Measurements from ENCODE around the gene RBM20. TPM values are rescaled to one million over a fixed set of nuclear protein-coding genes. Genes with fewer than 3 reads are reported as not detected.

The RBM20 gene
- total and polyA plus RNA-seq, 5 donors from 2014 or later: 0.15 to 0.72 TPM; not detected in 3

DNA sequence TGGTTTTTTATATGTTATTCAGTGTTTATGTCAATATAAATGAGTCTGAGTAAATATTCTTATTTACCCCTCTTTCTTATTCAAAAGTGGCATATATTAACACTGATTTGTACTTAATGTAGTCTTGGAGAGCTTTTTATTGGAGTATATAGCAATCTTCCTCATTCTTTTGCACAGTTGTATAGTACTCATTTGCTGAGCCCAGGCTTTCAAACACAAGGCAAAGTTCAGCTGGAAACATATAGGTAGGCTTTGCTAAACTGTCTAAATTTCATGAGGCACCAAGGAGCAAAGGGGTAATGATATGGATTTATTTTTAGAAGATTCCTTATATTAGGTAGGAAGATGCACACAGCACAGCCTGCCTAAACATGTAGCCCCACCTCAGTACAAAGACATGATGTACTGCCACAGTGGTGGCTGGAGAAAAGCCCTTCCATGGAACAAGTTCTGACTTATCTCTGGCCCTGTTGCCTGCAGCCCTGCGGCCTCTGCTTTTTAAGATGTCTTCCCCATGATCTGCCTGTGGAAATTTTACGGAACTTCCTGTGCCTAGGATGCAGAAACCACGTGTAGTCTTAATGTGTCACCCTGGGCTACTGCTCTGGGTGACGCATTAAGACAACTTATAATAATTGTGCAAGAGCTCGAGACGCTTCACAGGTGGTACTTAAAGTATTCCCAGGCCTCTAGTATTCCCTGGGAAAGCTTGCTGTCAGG, 218.0 kb downstream of the RBM20 start:
- no peak for DNase-seq
- H3K9me3 Mint-ChIP-seq: no peaks in the 10 kb centered on the region
- H3K4me3 ChIP-seq (ENCODE audit: low read depth, low read length): no peak overlapping the region
- no peaks in the 10 kb centered on the region for H3K36me3 Mint-ChIP-seq
- H3K4me1 Mint-ChIP-seq: peaks cover 46 to 98% (median 78%) of the 10 kb centered on the region in 4 donors
- no peaks in the 10 kb centered on the region for H3K27me3 ChIP-seq (ENCODE audit: control insufficient read depth, insufficient read depth, low read length)
- peak overlapping the region in 2 of 4 donors; percentile 13 to 53 for H3K4me3 Mint-ChIP-seq
- H3K27me3 Mint-ChIP-seq: no peaks in the 10 kb centered on the region
- ATAC-seq (ENCODE audit: low read depth in 2 of 2): no peak
- peak overlapping the region; percentile 85 to 97 (median 96) for H3K27ac Mint-ChIP-seq
- peaks cover 100% of the 10 kb centered on the region for H3K4me1 ChIP-seq (ENCODE audit: control insufficient read depth, insufficient read depth, low read length, poor library complexity, severe bottlenecking)
- H3K27ac ChIP-seq (ENCODE audit: insufficient read depth, low read length, poor library complexity, severe bottlenecking): peak overlapping the region; percentile 97
- no peaks in the 10 kb centered on the region for H3K36me3 ChIP-seq (ENCODE audit: control insufficient read depth, insufficient read depth, low read length)
- H3K9me3 ChIP-seq (ENCODE audit: control insufficient read depth in 2 of 2, low read length in 2 of 2): no peaks in the 10 kb centered on the region

DNA sequence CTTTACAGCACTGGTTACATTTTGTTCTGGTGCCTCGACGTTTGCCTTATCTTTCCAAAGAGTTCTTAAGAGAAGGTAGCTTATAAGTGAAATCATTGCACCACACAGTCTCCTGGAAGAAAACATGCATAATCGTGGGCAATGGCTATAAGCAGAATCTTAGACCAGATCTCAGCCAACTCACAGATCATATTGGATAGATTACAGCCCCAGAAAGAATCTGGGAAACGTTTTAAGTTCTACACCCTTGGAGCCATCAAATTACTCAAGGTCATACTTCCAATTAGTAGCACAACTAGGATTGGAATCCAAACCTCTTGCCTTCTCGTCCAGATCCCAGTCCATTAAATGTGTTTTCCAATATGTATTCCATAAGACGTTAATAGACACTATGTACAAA, 218.8 kb downstream of the RBM20 start:
- Mint-ChIP-seq H3K27me3 (no peaks in the 10 kb centered on the region), H3K27ac (peak overlapping the region; percentile 97 to 100 (median 98)), H3K9me3 (no peaks in the 10 kb centered on the region), H3K36me3 (no peaks in the 10 kb centered on the region), H3K4me1 (peaks cover 52 to 98% (median 81%) of the 10 kb centered on the region in 4 donors), H3K4me3 (peak overlapping the region in 3 of 4 donors; percentile 37 to 84 (median 61))
- no peaks in the 10 kb centered on the region for H3K36me3 ChIP-seq (ENCODE audit: control insufficient read depth, insufficient read depth, low read length)
- no peaks in the 10 kb centered on the region for H3K27me3 ChIP-seq (ENCODE audit: control insufficient read depth, insufficient read depth, low read length)
- no peaks in the 10 kb centered on the region for H3K9me3 ChIP-seq (ENCODE audit: control insufficient read depth in 2 of 2, low read length in 2 of 2)
- peak overlapping the region; percentile 97 for H3K27ac ChIP-seq (ENCODE audit: insufficient read depth, low read length, poor library complexity, severe bottlenecking)
- H3K4me3 ChIP-seq (ENCODE audit: low read depth, low read length): no peak overlapping the region
- no peak for DNase-seq
- peaks cover 100% of the 10 kb centered on the region for H3K4me1 ChIP-seq (ENCODE audit: control insufficient read depth, insufficient read depth, low read length, poor library complexity, severe bottlenecking)
- ATAC-seq (ENCODE audit: low read depth in 2 of 2): no peak

DNA sequence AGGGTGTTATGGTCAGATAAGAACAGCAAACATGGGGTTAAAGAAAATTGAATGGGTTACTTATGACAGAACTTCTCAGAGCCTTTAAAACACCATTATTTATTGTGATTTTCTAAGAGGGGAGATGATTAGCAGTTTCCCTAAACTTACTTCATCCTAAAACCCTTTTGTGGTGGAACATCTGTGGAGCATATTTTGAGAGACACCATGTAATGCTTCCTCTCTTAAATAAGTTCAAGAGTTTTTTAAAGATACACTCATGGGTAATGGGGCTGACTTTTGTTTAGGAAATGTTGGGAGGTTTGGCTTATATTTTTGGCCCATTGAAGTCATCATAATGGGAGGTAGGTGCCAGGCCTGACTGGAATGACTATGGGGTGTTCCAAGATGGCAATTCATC, 219.2 kb downstream of the RBM20 start:
- peak overlapping the region; percentile 97 to 100 (median 98) for H3K27ac Mint-ChIP-seq
- Histone ChIP-seq H3K4me1 (ENCODE audit: control insufficient read depth, insufficient read depth, low read length, poor library complexity, severe bottlenecking) (peaks cover 100% of the 10 kb centered on the region), H3K4me3 (ENCODE audit: low read depth, low read length) (peak overlapping the region; percentile 74), H3K27me3 (ENCODE audit: control insufficient read depth, insufficient read depth, low read length) (no peaks in the 10 kb centered on the region), H3K9me3 (ENCODE audit: control insufficient read depth in 2 of 2, low read length in 2 of 2) (no peaks in the 10 kb centered on the region), H3K36me3 (ENCODE audit: control insufficient read depth, insufficient read depth, low read length) (no peaks in the 10 kb centered on the region), H3K27ac (ENCODE audit: insufficient read depth, low read length, poor library complexity, severe bottlenecking) (peak overlapping the region; percentile 97)
- peak overlapping the region in 3 of 4 donors; percentile 29 to 84 (median 84) for H3K4me3 Mint-ChIP-seq
- H3K4me1 Mint-ChIP-seq: peaks cover 48 to 98% (median 80%) of the 10 kb centered on the region in 4 donors
- no peaks in the 10 kb centered on the region for H3K9me3 Mint-ChIP-seq
- no peaks in the 10 kb centered on the region for H3K27me3 Mint-ChIP-seq
- no peak for DNase-seq
- no peak for ATAC-seq (ENCODE audit: low read depth in 2 of 2)
- H3K36me3 Mint-ChIP-seq: no peaks in the 10 kb centered on the region

DNA sequence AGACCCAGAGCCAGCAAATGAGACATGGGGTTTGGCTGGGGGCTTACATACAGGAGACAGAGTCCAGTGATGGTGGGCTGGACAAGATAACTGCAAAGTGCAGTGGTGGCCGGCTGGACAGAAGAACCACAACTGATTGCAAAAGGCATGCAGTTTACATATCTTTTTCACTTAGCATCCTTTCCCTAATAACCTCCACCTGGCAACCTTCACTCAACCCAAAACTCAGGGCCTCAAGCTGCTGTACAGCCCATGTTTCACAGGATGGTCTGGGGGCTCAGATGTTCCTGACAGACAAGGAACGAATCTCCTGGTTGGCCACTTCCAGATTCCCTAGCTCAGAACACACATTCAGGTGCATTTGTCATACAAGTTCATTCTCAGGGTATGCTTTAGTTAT, 219.8 kb downstream of the RBM20 start:
- H3K4me3 ChIP-seq (ENCODE audit: low read depth, low read length): peak overlapping the region; percentile 74
- no peaks in the 10 kb centered on the region for H3K36me3 ChIP-seq (ENCODE audit: control insufficient read depth, insufficient read depth, low read length)
- peaks cover 100% of the 10 kb centered on the region for H3K4me1 ChIP-seq (ENCODE audit: control insufficient read depth, insufficient read depth, low read length, poor library complexity, severe bottlenecking)
- Mint-ChIP-seq H3K4me1 (peaks cover 48 to 99% (median 81%) of the 10 kb centered on the region in 4 donors), H3K27ac (peak overlapping the region; percentile 97 to 100 (median 98)), H3K27me3 (no peaks in the 10 kb centered on the region), H3K4me3 (peak overlapping the region; percentile 1 to 84 (median 82)), H3K9me3 (no peaks in the 10 kb centered on the region), H3K36me3 (no peaks in the 10 kb centered on the region)
- DNase-seq (no peak), ATAC-seq (ENCODE audit: low read depth in 2 of 2) (no peak)
- H3K27me3 ChIP-seq (ENCODE audit: control insufficient read depth, insufficient read depth, low read length): no peaks in the 10 kb centered on the region
- no peaks in the 10 kb centered on the region for H3K9me3 ChIP-seq (ENCODE audit: control insufficient read depth in 2 of 2, low read length in 2 of 2)
- peak overlapping the region; percentile 97 for H3K27ac ChIP-seq (ENCODE audit: insufficient read depth, low read length, poor library complexity, severe bottlenecking)

DNA sequence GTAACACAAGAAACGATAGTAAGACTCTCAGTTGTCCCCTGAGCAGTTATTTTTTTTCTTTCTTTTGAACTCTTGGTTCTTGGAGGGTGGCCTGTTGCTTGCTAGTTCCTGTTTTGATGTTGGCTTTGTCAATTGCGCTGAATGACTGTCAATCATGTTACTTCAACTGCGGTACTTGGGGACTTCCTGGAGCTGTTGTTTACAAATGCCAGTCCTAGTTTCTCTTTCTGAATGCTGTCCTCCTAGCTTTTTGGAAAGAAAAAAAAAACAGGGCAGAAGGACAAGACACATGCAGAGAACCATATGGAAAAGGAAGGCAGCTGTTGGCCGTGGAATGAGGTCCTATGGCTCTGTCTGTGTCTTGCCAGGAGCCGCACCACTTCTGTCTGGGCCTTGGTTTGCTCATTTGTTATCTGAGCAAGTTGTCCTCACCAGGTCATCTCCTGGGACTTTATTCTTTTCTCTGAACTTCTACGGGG, 220.6 kb downstream of the RBM20 start:
- peak overlapping the region; percentile 97 to 100 (median 98) for H3K27ac Mint-ChIP-seq
- Histone ChIP-seq H3K27me3 (ENCODE audit: control insufficient read depth, insufficient read depth, low read length) (no peaks in the 10 kb centered on the region), H3K4me1 (ENCODE audit: control insufficient read depth, insufficient read depth, low read length, poor library complexity, severe bottlenecking) (peaks cover 100% of the 10 kb centered on the region), H3K4me3 (ENCODE audit: low read depth, low read length) (peak overlapping the region; percentile 74), H3K36me3 (ENCODE audit: control insufficient read depth, insufficient read depth, low read length) (no peaks in the 10 kb centered on the region), H3K27ac (ENCODE audit: insufficient read depth, low read length, poor library complexity, severe bottlenecking) (peak overlapping the region; percentile 97), H3K9me3 (ENCODE audit: control insufficient read depth in 2 of 2, low read length in 2 of 2) (no peaks in the 10 kb centered on the region)
- no peaks in the 10 kb centered on the region for H3K9me3 Mint-ChIP-seq
- H3K4me1 Mint-ChIP-seq: peaks cover 54 to 99% (median 84%) of the 10 kb centered on the region in 4 donors
- DNase-seq: peak; percentile 57 to 95 (median 87)
- no peaks in the 10 kb centered on the region for H3K27me3 Mint-ChIP-seq
- peak overlapping the region; percentile 79 to 84 (median 84) for H3K4me3 Mint-ChIP-seq
- peaks cover 4% of the 10 kb centered on the region for H3K36me3 Mint-ChIP-seq
- peak; percentile 81 for ATAC-seq (ENCODE audit: low read depth in 2 of 2)

DNA sequence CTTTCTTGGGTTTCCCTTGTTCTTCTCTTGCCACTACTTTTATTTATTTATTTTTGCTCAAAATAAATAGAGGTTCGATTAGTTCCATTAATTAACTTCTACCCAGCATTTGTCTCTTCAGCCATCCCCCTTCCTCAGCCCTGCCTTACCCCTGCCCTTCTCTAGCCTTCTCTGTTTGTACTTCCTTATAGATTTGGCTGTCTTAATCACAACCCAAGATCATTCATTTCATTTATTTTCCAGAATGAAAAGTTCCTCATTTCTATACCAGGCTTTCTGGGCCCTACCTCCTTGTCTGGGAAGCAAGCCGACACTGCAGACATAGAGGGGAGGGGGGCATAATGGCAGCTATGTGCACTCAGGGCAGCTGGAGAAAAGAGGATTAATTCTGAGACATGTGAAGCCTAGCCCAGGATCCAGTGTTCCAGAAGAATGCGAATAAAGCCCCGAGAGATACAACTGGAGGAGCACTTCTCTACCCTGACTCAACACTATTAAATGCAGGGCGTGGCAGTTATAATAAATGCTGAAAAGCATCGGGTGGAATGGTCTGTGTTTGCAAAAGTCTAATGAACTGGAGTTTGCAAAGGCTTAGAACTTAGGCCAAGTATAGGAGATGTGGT, 221.2 kb downstream of the RBM20 start:
- H3K27ac Mint-ChIP-seq: peak overlapping the region; percentile 97 to 100 (median 98)
- H3K4me1 Mint-ChIP-seq: peaks cover 49 to 99% (median 84%) of the 10 kb centered on the region in 4 donors
- Histone ChIP-seq H3K36me3 (ENCODE audit: control insufficient read depth, insufficient read depth, low read length) (no peaks in the 10 kb centered on the region), H3K27ac (ENCODE audit: insufficient read depth, low read length, poor library complexity, severe bottlenecking) (peak overlapping the region; percentile 97), H3K9me3 (ENCODE audit: control insufficient read depth in 2 of 2, low read length in 2 of 2) (no peaks in the 10 kb centered on the region), H3K4me3 (ENCODE audit: low read depth, low read length) (peak overlapping the region; percentile 74), H3K4me1 (ENCODE audit: control insufficient read depth, insufficient read depth, low read length, poor library complexity, severe bottlenecking) (peaks cover 100% of the 10 kb centered on the region), H3K27me3 (ENCODE audit: control insufficient read depth, insufficient read depth, low read length) (no peaks in the 10 kb centered on the region)
- H3K4me3 Mint-ChIP-seq: peak overlapping the region; percentile 79 to 84 (median 84)
- H3K36me3 Mint-ChIP-seq: peaks cover 4% of the 10 kb centered on the region
- no peaks in the 10 kb centered on the region for H3K27me3 Mint-ChIP-seq
- H3K9me3 Mint-ChIP-seq: no peaks in the 10 kb centered on the region
- ATAC-seq (ENCODE audit: low read depth in 2 of 2) (no peak), DNase-seq (no peak)

DNA sequence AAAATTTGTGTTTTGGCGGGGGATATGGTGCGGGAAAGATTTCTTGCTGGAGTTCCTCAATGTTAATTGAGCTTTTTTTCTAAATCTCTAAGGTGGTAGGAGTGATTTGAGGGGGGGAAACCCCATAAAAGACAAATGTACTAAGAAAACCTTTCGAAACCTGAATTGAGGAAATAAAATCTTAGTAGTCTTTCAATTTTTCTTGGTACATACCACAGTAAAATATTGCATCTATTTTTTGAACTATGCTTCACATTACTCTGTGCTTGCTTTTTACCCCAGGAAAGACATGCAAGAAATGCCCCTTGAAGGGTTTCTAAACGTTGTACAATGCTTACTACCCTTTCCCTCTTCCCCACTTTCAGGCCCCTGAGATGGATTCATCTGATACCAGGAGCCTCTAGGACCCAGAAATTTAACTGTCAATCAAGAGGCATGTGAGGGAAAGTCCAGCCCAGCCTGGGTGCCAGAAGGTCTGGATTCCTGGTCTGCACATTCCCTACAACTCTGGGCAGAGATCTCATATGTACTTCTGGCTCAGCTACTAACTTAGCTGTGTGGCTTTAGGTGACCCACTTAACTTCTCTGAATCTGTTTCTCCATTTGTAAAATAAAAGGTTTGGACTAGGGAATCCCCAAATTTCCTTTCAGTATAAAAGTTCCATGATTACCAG, 221.8 kb downstream of the RBM20 start:
- Histone ChIP-seq H3K36me3 (ENCODE audit: control insufficient read depth, insufficient read depth, low read length) (no peaks in the 10 kb centered on the region), H3K27ac (ENCODE audit: insufficient read depth, low read length, poor library complexity, severe bottlenecking) (peak overlapping the region; percentile 97), H3K4me3 (ENCODE audit: low read depth, low read length) (peak overlapping the region; percentile 74), H3K9me3 (ENCODE audit: control insufficient read depth in 2 of 2, low read length in 2 of 2) (no peaks in the 10 kb centered on the region), H3K27me3 (ENCODE audit: control insufficient read depth, insufficient read depth, low read length) (no peaks in the 10 kb centered on the region), H3K4me1 (ENCODE audit: control insufficient read depth, insufficient read depth, low read length, poor library complexity, severe bottlenecking) (peaks cover 100% of the 10 kb centered on the region)
- H3K4me1 Mint-ChIP-seq: peaks cover 48 to 99% (median 84%) of the 10 kb centered on the region in 4 donors
- H3K27me3 Mint-ChIP-seq: no peaks in the 10 kb centered on the region
- H3K4me3 Mint-ChIP-seq: peak overlapping the region; percentile 27 to 84 (median 82)
- peaks cover 0 to 1% (median 0%) of the 10 kb centered on the region in 7 donors for H3K9me3 Mint-ChIP-seq
- peaks cover 4% of the 10 kb centered on the region for H3K36me3 Mint-ChIP-seq
- ATAC-seq (ENCODE audit: low read depth in 2 of 2) (no peak), DNase-seq (peak in 1 of 3 donors; percentile 57)
- peak overlapping the region; percentile 97 to 100 (median 98) for H3K27ac Mint-ChIP-seq

All from CD4-positive, CD25-positive, alpha-beta regulatory T cell (primary cell).